ENCODE data around the gene SNX8.

Gene SNX8

GRCh38 chr7:2251841-2252771 is 62.1 kb downstream of the SNX8 start:
- no peak overlapping the region for H3K4me3 ChIP-seq (replicated peaks; ENCODE audit: low read depth, low read length)
- no peak for TF ChIP-seq CTCF (IDR thresholded peaks at IDR 0.05; ENCODE audit: low read length, missing control alignments)
- no peak for DNase-seq (ENCODE audit: low read depth)

- TF ChIP-seq CTCF (IDR thresholded peaks at IDR 0.05; ENCODE audit: low read length, missing control alignments): no peak
- H3K4me3 ChIP-seq (replicated peaks; ENCODE audit: low read depth, low read length): no peak overlapping the region
- DNase-seq (ENCODE audit: low read depth): no peak
These were observed 62.9 kb downstream of the SNX8 start for GRCh38 chr7:2251381-2251780.

- DNase-seq (ENCODE audit: low read depth): no peak
- no peak for TF ChIP-seq CTCF (IDR thresholded peaks at IDR 0.05; ENCODE audit: low read length, missing control alignments)
- no peak overlapping the region for H3K4me3 ChIP-seq (replicated peaks; ENCODE audit: low read depth, low read length)
These were observed 64.4 kb downstream of the SNX8 start for GRCh38 chr7:2249744-2250323.

GRCh38 chr7:2248984-2249694 is 65.1 kb downstream of the SNX8 start:
- DNase-seq (ENCODE audit: low read depth): peak; percentile 95
- no peak overlapping the region for H3K4me3 ChIP-seq (replicated peaks; ENCODE audit: low read depth, low read length)
- TF ChIP-seq CTCF (IDR thresholded peaks at IDR 0.05; ENCODE audit: low read length, missing control alignments): peak; percentile 6

GRCh38 chr7:2247141-2247995 is 66.9 kb downstream of the SNX8 start:
- peak; percentile 69 for TF ChIP-seq CTCF (IDR thresholded peaks at IDR 0.05; ENCODE audit: low read length, missing control alignments)
- no peak for DNase-seq (ENCODE audit: low read depth)
- no peak overlapping the region for H3K4me3 ChIP-seq (replicated peaks; ENCODE audit: low read depth, low read length)

Measured in fibroblast of pulmonary artery (primary cell).